ENCODE data around the gene OSER1. TPM values are rescaled to one million over a fixed set of nuclear protein-coding genes. Genes with fewer than 3 reads are reported as not detected.

The OSER1 gene
- polyA plus RNA-seq, 1 of the 3 experiments (the other 2 are of a cell fraction): 22.3 TPM

DNA sequence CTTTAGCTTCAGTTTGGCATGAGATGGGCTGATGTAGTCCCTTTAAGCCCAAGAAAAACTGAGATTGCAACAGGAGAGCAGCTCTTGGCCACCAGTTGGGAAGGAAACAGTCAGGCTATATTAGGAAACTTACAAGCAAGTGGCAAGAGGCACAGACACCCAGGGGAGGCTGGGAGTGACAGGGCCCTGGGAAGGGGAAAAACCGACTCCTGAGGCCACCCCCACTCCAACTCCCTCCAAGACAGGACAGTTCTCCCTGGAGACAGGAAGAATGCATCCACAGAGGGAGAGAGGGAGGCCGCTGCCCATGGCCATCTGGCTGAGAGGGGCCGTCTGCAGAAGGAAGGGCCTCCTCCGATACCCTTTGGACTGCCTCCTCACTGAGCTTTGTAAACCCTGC lies 44.1 kb downstream of the OSER1 start:
- TF ChIP-seq RAD21 (IDR thresholded peaks at IDR 0.05; ENCODE audit: low read length): no peak
- TF ChIP-seq GABPA (IDR thresholded peaks at IDR 0.05; ENCODE audit: low read depth): no peak
- no peak for TF ChIP-seq GATA2 (CRISPR knock-in tag; IDR thresholded peaks at IDR 0.05)
- TF ChIP-seq, protein P1, sequence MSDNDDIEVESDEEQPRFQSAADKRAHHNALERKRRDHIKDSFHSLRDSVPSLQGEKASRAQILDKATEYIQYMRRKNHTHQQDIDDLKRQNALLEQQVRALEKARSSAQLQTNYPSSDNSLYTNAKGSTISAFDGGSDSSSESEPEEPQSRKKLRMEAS (IDR thresholded peaks at IDR 0.05; ENCODE audit: low read depth): no peak
- TF ChIP-seq, protein P2, sequence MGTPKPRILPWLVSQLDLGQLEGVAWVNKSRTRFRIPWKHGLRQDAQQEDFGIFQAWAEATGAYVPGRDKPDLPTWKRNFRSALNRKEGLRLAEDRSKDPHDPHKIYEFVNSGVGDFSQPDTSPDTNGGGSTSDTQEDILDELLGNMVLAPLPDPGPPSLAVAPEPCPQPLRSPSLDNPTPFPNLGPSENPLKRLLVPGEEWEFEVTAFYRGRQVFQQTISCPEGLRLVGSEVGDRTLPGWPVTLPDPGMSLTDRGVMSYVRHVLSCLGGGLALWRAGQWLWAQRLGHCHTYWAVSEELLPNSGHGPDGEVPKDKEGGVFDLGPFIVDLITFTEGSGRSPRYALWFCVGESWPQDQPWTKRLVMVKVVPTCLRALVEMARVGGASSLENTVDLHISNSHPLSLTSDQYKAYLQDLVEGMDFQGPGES (IDR thresholded peaks at IDR 0.05; ENCODE audit: low read depth, low read length): no peak
- TF ChIP-seq CHD2 (IDR thresholded peaks at IDR 0.05; ENCODE audit: low read length, partially characterized antibody): no peak
- TF ChIP-seq YY1 (IDR thresholded peaks at IDR 0.05; ENCODE audit: low read depth): no peak
- TF ChIP-seq ELF1 (IDR thresholded peaks at IDR 0.05): no peak
- TF ChIP-seq JUND (IDR thresholded peaks at IDR 0.05): no peak
- TF ChIP-seq EZH2phosphoT487 (IDR thresholded peaks at IDR 0.05; ENCODE audit: borderline replicate concordance, low read depth): no peak
- TF ChIP-seq MEF2A (IDR thresholded peaks at IDR 0.05; ENCODE audit: borderline replicate concordance, low read depth): no peak
- TF ChIP-seq TAF1 (IDR thresholded peaks at IDR 0.05; ENCODE audit: borderline replicate concordance, low read depth, low read length): no peak
- H3K4me3 ChIP-seq (ENCODE audit: low read depth in 2 of 2, low read length in 1 of 2): no peak overlapping the region
- no peaks in the 10 kb centered on the region for H3K9me2 ChIP-seq
- peak overlapping the region; percentile 39; the same call in 1 of the 2 replicates for H3K9ac ChIP-seq
- CTCF ChIA-PET: interaction anchor here (2.7 to 2.9 kb wide), 2 partner anchors 24 to 49 kb away, joined by 14 to 17 read pairs; no protein-coding TSS in a partner anchor
- H3K27ac ChIP-seq (ENCODE audit: low read depth in 2 of 2, low read length in 1 of 2): peak overlapping the region; percentile 75 to 79; a peak in 3 of 4 replicates
- peaks cover 5 to 23% of the 10 kb centered on the region in 2 experiments; a peak in 2 of 4 replicates for H3K4me1 ChIP-seq (ENCODE audit: control insufficient read depth in 1 of 2, insufficient read depth in 2 of 2, low read depth in 1 of 2, low read length in 1 of 2)
- H3K27me3 ChIP-seq (ENCODE audit: insufficient read depth): no peaks in the 10 kb centered on the region
- no peak for DNase-seq
- H3K9me3 ChIP-seq: no peaks in the 10 kb centered on the region
- 31% methylated on average over 3 of the region's 4 CpGs for whole genome bisulfite sequencing (ENCODE audit: low lambda C conversion rate)
- no peaks in the 10 kb centered on the region for H3K79me2 ChIP-seq (ENCODE audit: insufficient read depth)
- peak overlapping the region; percentile 46 for H3K4me2 ChIP-seq
- peak overlapping the region; percentile 47 for H2AFZ ChIP-seq (ENCODE audit: low read depth)
- H4K20me1 ChIP-seq (ENCODE audit: insufficient read depth): no peaks in the 10 kb centered on the region
- H3F3A ChIP-seq (replicated peaks; ENCODE audit: insufficient read depth): peaks cover 12% of the 10 kb centered on the region
- no peaks in the 10 kb centered on the region for H3K36me3 ChIP-seq (replicated peaks in 1 of 2; ENCODE audit: control insufficient read depth in 1 of 2, insufficient read depth in 2 of 2, low read length in 1 of 2)
- POLR2A ChIA-PET: no interaction called here

DNA sequence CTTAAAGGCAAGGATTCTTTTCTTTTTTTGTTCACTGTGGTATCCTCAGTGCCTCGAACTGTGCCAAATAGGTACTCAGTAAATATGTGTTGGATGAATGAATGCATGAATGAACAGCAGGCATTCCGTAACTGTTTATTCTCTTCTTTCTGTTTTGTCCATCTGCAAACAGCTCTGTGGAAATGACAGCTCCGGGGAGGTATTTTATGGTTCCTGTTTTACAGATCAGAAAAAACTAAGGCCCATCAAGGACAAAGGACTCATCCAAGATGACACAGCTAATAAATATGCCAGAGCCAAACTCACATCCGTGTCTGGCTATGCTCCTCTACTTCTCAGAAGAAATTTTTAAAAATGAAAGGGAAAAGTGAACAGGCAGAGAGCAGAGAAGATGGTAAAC lies 44.6 kb downstream of the OSER1 start:
- Histone ChIP-seq H3K4me3 (ENCODE audit: low read depth in 2 of 2, low read length in 1 of 2) (no peak overlapping the region), H2AFZ (ENCODE audit: low read depth) (peak overlapping the region; percentile 47), H3K9ac (peak overlapping the region; percentile 39; the same call in 1 of the 2 replicates), H3K4me1 (ENCODE audit: control insufficient read depth in 1 of 2, insufficient read depth in 2 of 2, low read depth in 1 of 2, low read length in 1 of 2) (peaks cover 5 to 22% of the 10 kb centered on the region in 2 experiments; a peak in 2 of 4 replicates), H3K9me2 (no peaks in the 10 kb centered on the region), H3F3A (replicated peaks; ENCODE audit: insufficient read depth) (peaks cover 12% of the 10 kb centered on the region), H3K79me2 (ENCODE audit: insufficient read depth) (no peaks in the 10 kb centered on the region), H3K27ac (ENCODE audit: low read depth in 2 of 2, low read length in 1 of 2) (peak overlapping the region; percentile 75 to 79; a peak in 3 of 4 replicates), H3K4me2 (peak overlapping the region; percentile 46), H4K20me1 (ENCODE audit: insufficient read depth) (no peaks in the 10 kb centered on the region), H3K9me3 (no peaks in the 10 kb centered on the region), H3K36me3 (replicated peaks in 1 of 2; ENCODE audit: control insufficient read depth in 1 of 2, insufficient read depth in 2 of 2, low read length in 1 of 2) (no peaks in the 10 kb centered on the region), H3K27me3 (ENCODE audit: insufficient read depth) (no peaks in the 10 kb centered on the region)
- POLR2A ChIA-PET: no interaction called here
- no peak for DNase-seq
- CTCF ChIA-PET: interaction anchor here (0.8 to 2.9 kb wide), 3 partner anchors 24 to 49 kb away, joined by 3 to 17 read pairs (median 14); no protein-coding TSS in a partner anchor
- TF ChIP-seq NRF1 (IDR thresholded peaks at IDR 0.05; ENCODE audit: low read depth, low read length) (no peak), TCF12 (IDR thresholded peaks at IDR 0.05) (peak; percentile 63), RFX5 (IDR thresholded peaks at IDR 0.05; ENCODE audit: low read length) (no peak), RAD21 (IDR thresholded peaks at IDR 0.05; ENCODE audit: low read length) (no peak), EP300 (IDR thresholded peaks at IDR 0.05; ENCODE audit: borderline replicate concordance in 1 of 2, low read depth in 1 of 2, low read length in 1 of 2) (0 out of 4 replicates have a peak, but pooled peaks of 1 of the 2 experiments have one; percentile 24), TAF1 (IDR thresholded peaks at IDR 0.05; ENCODE audit: borderline replicate concordance, low read depth, low read length) (no peak), TEAD4 (IDR thresholded peaks at IDR 0.05; ENCODE audit: borderline replicate concordance, insufficient read depth) (peak; percentile 24; the same call in 1 of the 2 replicates), FOSL2 (IDR thresholded peaks at IDR 0.05; ENCODE audit: borderline replicate concordance, low read depth) (0 out of 2 replicates have a peak, but pooled peaks have one; percentile 9)
- TF ChIP-seq, protein P3, sequence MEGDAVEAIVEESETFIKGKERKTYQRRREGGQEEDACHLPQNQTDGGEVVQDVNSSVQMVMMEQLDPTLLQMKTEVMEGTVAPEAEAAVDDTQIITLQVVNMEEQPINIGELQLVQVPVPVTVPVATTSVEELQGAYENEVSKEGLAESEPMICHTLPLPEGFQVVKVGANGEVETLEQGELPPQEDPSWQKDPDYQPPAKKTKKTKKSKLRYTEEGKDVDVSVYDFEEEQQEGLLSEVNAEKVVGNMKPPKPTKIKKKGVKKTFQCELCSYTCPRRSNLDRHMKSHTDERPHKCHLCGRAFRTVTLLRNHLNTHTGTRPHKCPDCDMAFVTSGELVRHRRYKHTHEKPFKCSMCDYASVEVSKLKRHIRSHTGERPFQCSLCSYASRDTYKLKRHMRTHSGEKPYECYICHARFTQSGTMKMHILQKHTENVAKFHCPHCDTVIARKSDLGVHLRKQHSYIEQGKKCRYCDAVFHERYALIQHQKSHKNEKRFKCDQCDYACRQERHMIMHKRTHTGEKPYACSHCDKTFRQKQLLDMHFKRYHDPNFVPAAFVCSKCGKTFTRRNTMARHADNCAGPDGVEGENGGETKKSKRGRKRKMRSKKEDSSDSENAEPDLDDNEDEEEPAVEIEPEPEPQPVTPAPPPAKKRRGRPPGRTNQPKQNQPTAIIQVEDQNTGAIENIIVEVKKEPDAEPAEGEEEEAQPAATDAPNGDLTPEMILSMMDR (IDR thresholded peaks at IDR 0.05): no peak
- TF ChIP-seq, protein P4, sequence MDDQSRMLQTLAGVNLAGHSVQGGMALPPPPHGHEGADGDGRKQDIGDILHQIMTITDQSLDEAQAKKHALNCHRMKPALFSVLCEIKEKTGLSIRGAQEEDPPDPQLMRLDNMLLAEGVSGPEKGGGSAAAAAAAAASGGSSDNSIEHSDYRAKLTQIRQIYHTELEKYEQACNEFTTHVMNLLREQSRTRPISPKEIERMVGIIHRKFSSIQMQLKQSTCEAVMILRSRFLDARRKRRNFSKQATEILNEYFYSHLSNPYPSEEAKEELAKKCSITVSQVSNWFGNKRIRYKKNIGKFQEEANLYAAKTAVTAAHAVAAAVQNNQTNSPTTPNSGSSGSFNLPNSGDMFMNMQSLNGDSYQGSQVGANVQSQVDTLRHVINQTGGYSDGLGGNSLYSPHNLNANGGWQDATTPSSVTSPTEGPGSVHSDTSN (IDR thresholded peaks at IDR 0.05): peak; percentile 85
- WGBS (ENCODE audit: low lambda C conversion rate): 15% methylated on average over 4 of the region's 4 CpGs

Measured in SK-N-SH (cell line).